Measurements from ENCODE around the gene FBXO45. TPM values are rescaled to one million over a fixed set of nuclear protein-coding genes. Genes with fewer than 3 reads are reported as not detected.
"Not testable (repeated sequence)": the region's sequence is repeated elsewhere in the genome, so short reads cannot be mapped to it uniquely, and the experiment has no call there.

Gene FBXO45
- total and polyA plus RNA-seq, 2 experiments from 2014 or later: 2.1 to 10.7 TPM

- 0 out of 2 replicates have a peak, but pooled peaks cover 5% of the 10 kb centered on the region for H3K36me3 ChIP-seq (ENCODE audit: low read depth)
- no peak for TF ChIP-seq EZH2phosphoT487 (IDR thresholded peaks at IDR 0.05; ENCODE audit: insufficient read depth, low read depth)
- TF ChIP-seq EZH2 (IDR thresholded peaks at IDR 0.05; ENCODE audit: insufficient read depth, poor library complexity, severe bottlenecking): no peak
- no peaks in the 10 kb centered on the region for H3K27me3 ChIP-seq (replicated peaks; ENCODE audit: insufficient read depth)
- H3K9me3 ChIP-seq (ENCODE audit: low read depth): no peaks in the 10 kb centered on the region
- no peak overlapping the region for H3K9ac ChIP-seq
- no peak overlapping the region for H3K4me3 ChIP-seq
- peaks cover 12% of the 10 kb centered on the region for H3K4me1 ChIP-seq (ENCODE audit: insufficient read depth)
- 38 to 74% methylated on average over 1 of the region's 1 CpG for WGBS, 2 experiments (ENCODE audit: low coverage in 1 of 2, low lambda C conversion rate in 2 of 2, missing lambda C conversion rate in 2 of 2)
- no peak overlapping the region for H3K27ac ChIP-seq
- 0 out of 2 replicates have a peak, but pooled peaks cover 9% of the 10 kb centered on the region for H3F3A ChIP-seq (ENCODE audit: insufficient read depth)
- H3K4me2 ChIP-seq (ENCODE audit: unreplicated experiment): no peak overlapping the region
- peaks cover 92% of the 10 kb centered on the region for H3K79me2 ChIP-seq (ENCODE audit: insufficient read depth)
- H4K20me1 ChIP-seq (ENCODE audit: insufficient read depth): 0 out of 2 replicates have a peak, but pooled peaks cover 3% of the 10 kb centered on the region
- no peaks in the 10 kb centered on the region for H3K9me2 ChIP-seq (ENCODE audit: insufficient read depth)
- in situ Hi-C loops (cut with MboI): no loop called here
- H2AFZ ChIP-seq: no peak overlapping the region
- DNase-seq: no peak
These were observed 3.9 kb downstream of the FBXO45 start for GRCh38 chr3:196572389-196572788.

- H4K20me1 ChIP-seq (ENCODE audit: insufficient read depth): no peaks in the 10 kb centered on the region
- H3K36me3 ChIP-seq (ENCODE audit: low read depth): peaks cover 26% of the 10 kb centered on the region
- DNase-seq: peak; percentile 21
- H3K27ac ChIP-seq: no peak overlapping the region; the same call in 1 of the 2 replicates
- 59 to 65% methylated on average over 3 of the region's 3 CpGs for WGBS, 2 experiments (ENCODE audit: low coverage in 1 of 2, low lambda C conversion rate in 2 of 2, missing lambda C conversion rate in 2 of 2)
- in situ Hi-C loops (cut with MboI): no loop called here
- H3K4me2 ChIP-seq (ENCODE audit: unreplicated experiment): no peak overlapping the region
- no peak overlapping the region for H3K9ac ChIP-seq
- TF ChIP-seq EZH2 (IDR thresholded peaks at IDR 0.05; ENCODE audit: insufficient read depth, poor library complexity, severe bottlenecking) (no peak), EZH2phosphoT487 (IDR thresholded peaks at IDR 0.05; ENCODE audit: insufficient read depth, low read depth) (no peak)
- no peak overlapping the region for H2AFZ ChIP-seq
- H3K4me1 ChIP-seq (ENCODE audit: insufficient read depth): 0 out of 2 replicates have a peak, but pooled peaks cover 8% of the 10 kb centered on the region
- peaks cover 10% of the 10 kb centered on the region; the same call in 1 of the 2 replicates for H3K79me2 ChIP-seq (ENCODE audit: insufficient read depth)
- no peaks in the 10 kb centered on the region for H3K9me3 ChIP-seq (ENCODE audit: low read depth)
- H3K27me3 ChIP-seq (replicated peaks; ENCODE audit: insufficient read depth): no peaks in the 10 kb centered on the region
- H3K4me3 ChIP-seq: no peak overlapping the region
- H3F3A ChIP-seq (ENCODE audit: insufficient read depth): 0 out of 2 replicates have a peak, but pooled peaks cover 4% of the 10 kb centered on the region
- no peaks in the 10 kb centered on the region for H3K9me2 ChIP-seq (ENCODE audit: insufficient read depth)
These were observed 16.7 kb downstream of the FBXO45 start for GRCh38 chr3:196585044-196585757.

- Histone ChIP-seq H4K20me1 (ENCODE audit: insufficient read depth) (no peaks in the 10 kb centered on the region), H3K4me1 (ENCODE audit: insufficient read depth) (0 out of 2 replicates have a peak, but pooled peaks cover under 1% of the 10 kb centered on the region), H3K9me3 (ENCODE audit: low read depth) (no peaks in the 10 kb centered on the region), H3K4me3 (no peak overlapping the region), H2AFZ (no peak overlapping the region), H3K4me2 (ENCODE audit: unreplicated experiment) (no peak overlapping the region), H3K9me2 (ENCODE audit: insufficient read depth) (no peaks in the 10 kb centered on the region), H3K79me2 (ENCODE audit: insufficient read depth) (no peaks in the 10 kb centered on the region), H3K36me3 (ENCODE audit: low read depth) (peaks cover 13% of the 10 kb centered on the region; the same call in 1 of the 2 replicates), H3F3A (ENCODE audit: insufficient read depth) (no peaks in the 10 kb centered on the region), H3K27ac (no peak overlapping the region), H3K27me3 (replicated peaks; ENCODE audit: insufficient read depth) (no peaks in the 10 kb centered on the region), H3K9ac (no peak overlapping the region)
- TF ChIP-seq EZH2 (IDR thresholded peaks at IDR 0.05; ENCODE audit: insufficient read depth, poor library complexity, severe bottlenecking): no peak
- TF ChIP-seq EZH2phosphoT487 (IDR thresholded peaks at IDR 0.05; ENCODE audit: insufficient read depth, low read depth): no peak
- no peak for DNase-seq
- WGBS, 2 experiments (ENCODE audit: low coverage in 1 of 2, low lambda C conversion rate in 2 of 2, missing lambda C conversion rate in 2 of 2): 85 to 89% methylated on average over 5 of the region's 5 CpGs
- in situ Hi-C loops (cut with MboI): no loop called here
These were observed 21.8 kb downstream of the FBXO45 start for GRCh38 chr3:196590279-196590678.

GRCh38 chr3:196596355-196596754 lies 27.9 kb downstream of the FBXO45 start:
- Histone ChIP-seq H3K9me3 (ENCODE audit: low read depth) (no peaks in the 10 kb centered on the region), H3K9ac (no peak overlapping the region), H3K27ac (no peak overlapping the region), H2AFZ (no peak overlapping the region), H3K27me3 (replicated peaks; ENCODE audit: insufficient read depth) (peaks cover 30% of the 10 kb centered on the region; the same call in 1 of the 2 replicates), H3K36me3 (ENCODE audit: low read depth) (no peaks in the 10 kb centered on the region), H3K79me2 (ENCODE audit: insufficient read depth) (no peaks in the 10 kb centered on the region), H4K20me1 (ENCODE audit: insufficient read depth) (no peaks in the 10 kb centered on the region), H3K4me1 (ENCODE audit: insufficient read depth) (no peaks in the 10 kb centered on the region), H3F3A (ENCODE audit: insufficient read depth) (no peaks in the 10 kb centered on the region), H3K4me3 (no peak overlapping the region), H3K9me2 (ENCODE audit: insufficient read depth) (no peaks in the 10 kb centered on the region), H3K4me2 (ENCODE audit: unreplicated experiment) (no peak overlapping the region)
- TF ChIP-seq EZH2 (IDR thresholded peaks at IDR 0.05; ENCODE audit: insufficient read depth, poor library complexity, severe bottlenecking) (no peak), EZH2phosphoT487 (IDR thresholded peaks at IDR 0.05; ENCODE audit: insufficient read depth, low read depth) (no peak)
- DNase-seq: peak; percentile 8
- in situ Hi-C loops (cut with MboI): no loop called here
- 10 to 15% methylated on average over 5 of the region's 5 CpGs for WGBS, 2 experiments (ENCODE audit: low coverage in 1 of 2, low lambda C conversion rate in 2 of 2, missing lambda C conversion rate in 2 of 2)

- Histone ChIP-seq H3K4me2 (ENCODE audit: unreplicated experiment) (peak overlapping the region; percentile 93), H2AFZ (peak overlapping the region; percentile 96), H3K27me3 (replicated peaks; ENCODE audit: insufficient read depth) (peaks cover 30% of the 10 kb centered on the region; the same call in 1 of the 2 replicates), H3K9ac (0 out of 2 replicates have a peak overlapping the region, but pooled peaks have one; percentile 29), H3K4me3 (peak overlapping the region; percentile 73)
- H3F3A ChIP-seq (ENCODE audit: insufficient read depth); in situ Hi-C loops (cut with MboI); H3K4me1 ChIP-seq (ENCODE audit: insufficient read depth); H3K9me2 ChIP-seq (ENCODE audit: insufficient read depth); H3K9me3 ChIP-seq (ENCODE audit: low read depth); H4K20me1 ChIP-seq (ENCODE audit: insufficient read depth); H3K27ac ChIP-seq; H3K36me3 ChIP-seq (ENCODE audit: low read depth); H3K79me2 ChIP-seq (ENCODE audit: insufficient read depth): not testable (repeated sequence)
- WGBS, 2 experiments (ENCODE audit: low coverage in 1 of 2, low lambda C conversion rate in 2 of 2, missing lambda C conversion rate in 2 of 2): 7 to 8% methylated on average over 25 of the region's 25 CpGs
- peak; percentile 30 for DNase-seq
These were observed 29.7 kb downstream of the FBXO45 start for GRCh38 chr3:196597971-196598733.

All from GM23248 (cell line).